HAP-1 (cell line): ENCODE data around the gene TRPM3.

Experiments
- DNase-seq, 2 experiments: peaks; one replicate each; pipeline ENCODE4 v3.0.0-alpha.2; 2016 to 2020; ENCODE audit warnings: low spot score in 2 of 2
- H3K27me3 ChIP-seq: fragments of 250-450 bp; sonication (Bioruptor Pico); 2 replicates; pipeline ENCODE4 v1.5.1; 2020; ENCODE audit warnings: low read depth, mild to moderate bottlenecking, moderate library complexity
- H3K36me3 ChIP-seq: fragments of 250-450 bp; sonication (Bioruptor Pico); replicated peaks from 2 replicates; pipeline ENCODE4 v1.5.1; 2020; ENCODE audit warnings: mild to moderate bottlenecking
- H3K4me1 ChIP-seq: fragments of 250-450 bp; sonication (Bioruptor Pico); 2 replicates; pipeline ENCODE4 v1.5.1; 2020; ENCODE audit warnings: mild to moderate bottlenecking
- H3K4me3 ChIP-seq: fragments of 250-450 bp; sonication (Bioruptor Pico); 2 replicates; pipeline ENCODE4 v1.5.1; 2020; ENCODE audit warnings: mild to moderate bottlenecking, moderate library complexity
- H3K9me3 ChIP-seq: fragments of 250-450 bp; sonication (Bioruptor Pico); 2 replicates; pipeline ENCODE4 v1.5.1; 2020; ENCODE audit warnings: mild to moderate bottlenecking, moderate library complexity
- in situ Hi-C: fragments of 300-500 bp; cut with MboI; formaldehyde crosslinking; loops from 3 replicates; pipeline ENCODE4 v1.14.3; 2020; ENCODE audit warnings: low sequenced_read_pairs, inconsistent platforms, mixed read lengths

The TRPM3 gene

DNA sequence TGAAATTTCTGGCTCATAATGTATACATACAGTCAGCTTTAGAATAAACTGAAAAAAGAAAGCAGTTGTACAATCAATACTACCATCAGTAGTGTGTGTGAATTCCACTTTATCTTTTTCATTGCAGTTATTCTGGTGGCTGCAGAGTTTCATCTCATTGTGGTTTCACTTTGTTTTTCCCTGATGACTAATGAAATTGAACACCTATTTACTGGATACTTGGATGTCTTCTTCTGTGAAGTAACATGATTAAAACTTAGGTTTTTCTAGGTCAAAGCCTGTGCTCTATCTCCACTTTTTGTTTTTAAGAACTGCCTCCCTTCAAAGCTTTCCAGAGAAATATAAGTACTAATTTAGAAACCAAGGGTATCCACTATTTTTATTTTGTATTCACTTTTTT lies 174.3 kb downstream of the TRPM3 start:
- Histone ChIP-seq H3K9me3 (no peaks in the 10 kb centered on the region), H3K27me3 (no peaks in the 10 kb centered on the region), H3K4me3 (no peak overlapping the region), H3K4me1 (no peaks in the 10 kb centered on the region; the same call in none of the 2 replicates), H3K36me3 (no peaks in the 10 kb centered on the region; the same call in 1 of the 2 replicates)
- in situ Hi-C loops: no loop called here
- no peak for DNase-seq

DNA sequence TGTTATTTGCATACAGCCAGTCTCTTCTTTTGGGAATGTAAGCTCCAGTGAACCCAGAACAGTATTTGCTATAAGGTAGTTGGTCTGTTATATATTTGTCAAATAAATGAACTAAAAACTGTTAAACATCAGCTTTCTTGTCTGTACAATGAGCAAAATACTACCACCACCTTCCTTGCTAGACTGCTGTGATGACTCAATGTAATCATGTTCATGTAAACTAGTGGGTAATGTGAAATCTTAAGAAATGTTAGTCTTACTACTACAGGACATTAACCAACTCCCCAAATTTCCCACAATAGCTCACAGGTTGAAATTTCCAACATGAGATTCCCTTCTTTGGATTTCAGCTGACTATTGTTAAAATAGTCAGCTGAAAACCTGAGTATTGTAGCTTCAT lies 176.1 kb downstream of the TRPM3 start:
- no peaks in the 10 kb centered on the region for H3K27me3 ChIP-seq
- no peaks in the 10 kb centered on the region for H3K9me3 ChIP-seq
- in situ Hi-C loops: no loop called here
- no peak for DNase-seq
- peaks cover 7% of the 10 kb centered on the region for H3K4me1 ChIP-seq
- no peak overlapping the region for H3K4me3 ChIP-seq
- no peaks in the 10 kb centered on the region for H3K36me3 ChIP-seq

DNA sequence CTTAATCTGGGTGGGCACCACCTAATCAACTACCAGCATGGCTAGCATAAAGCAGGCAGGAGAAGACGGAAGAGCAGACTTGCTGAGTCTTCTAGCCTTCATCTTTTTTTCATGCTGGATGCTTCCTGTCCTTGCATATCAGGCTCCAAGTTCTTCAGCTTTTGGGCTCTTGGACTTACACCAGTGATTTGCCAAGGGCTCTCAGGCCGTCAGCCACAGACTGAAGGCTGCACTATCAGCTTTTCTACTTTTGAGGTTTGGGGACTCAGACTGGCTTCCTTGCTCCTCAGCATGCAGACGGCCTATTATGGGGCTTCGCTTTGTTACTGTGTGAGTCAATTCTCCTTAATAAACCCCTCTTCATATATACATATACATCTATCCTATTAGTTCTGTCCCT lies 180.2 kb downstream of the TRPM3 start:
- in situ Hi-C loops: no loop called here
- DNase-seq: no peak
- no peaks in the 10 kb centered on the region for H3K27me3 ChIP-seq
- H3K4me1 ChIP-seq: peaks cover 37% of the 10 kb centered on the region
- no peaks in the 10 kb centered on the region for H3K9me3 ChIP-seq
- H3K4me3 ChIP-seq: no peak overlapping the region
- no peaks in the 10 kb centered on the region for H3K36me3 ChIP-seq

DNA sequence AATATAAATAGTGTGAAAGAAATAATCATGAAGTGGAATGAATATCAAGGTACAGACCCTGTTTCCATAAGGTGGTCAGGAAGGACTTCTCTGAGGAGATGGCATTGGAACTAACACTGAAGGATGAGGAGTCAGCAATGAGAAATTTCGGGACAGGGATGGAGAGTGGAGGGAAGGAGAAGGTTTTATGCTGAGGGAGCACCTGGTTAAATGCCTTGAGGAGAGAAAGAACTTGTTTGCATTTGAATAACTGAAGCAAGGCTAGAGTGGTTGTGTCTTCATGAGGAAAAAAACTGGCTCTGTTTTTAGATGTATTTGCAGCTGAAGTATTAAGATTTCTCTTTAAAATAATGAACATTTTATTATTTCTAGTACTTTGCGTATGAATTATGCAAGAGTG lies 180.8 kb downstream of the TRPM3 start:
- peak in 1 of 2 experiments; percentile 44 for DNase-seq
- no peaks in the 10 kb centered on the region for H3K27me3 ChIP-seq
- in situ Hi-C loops: no loop called here
- no peaks in the 10 kb centered on the region for H3K36me3 ChIP-seq
- peaks cover 43% of the 10 kb centered on the region for H3K4me1 ChIP-seq
- H3K9me3 ChIP-seq: no peaks in the 10 kb centered on the region
- no peak overlapping the region for H3K4me3 ChIP-seq

DNA sequence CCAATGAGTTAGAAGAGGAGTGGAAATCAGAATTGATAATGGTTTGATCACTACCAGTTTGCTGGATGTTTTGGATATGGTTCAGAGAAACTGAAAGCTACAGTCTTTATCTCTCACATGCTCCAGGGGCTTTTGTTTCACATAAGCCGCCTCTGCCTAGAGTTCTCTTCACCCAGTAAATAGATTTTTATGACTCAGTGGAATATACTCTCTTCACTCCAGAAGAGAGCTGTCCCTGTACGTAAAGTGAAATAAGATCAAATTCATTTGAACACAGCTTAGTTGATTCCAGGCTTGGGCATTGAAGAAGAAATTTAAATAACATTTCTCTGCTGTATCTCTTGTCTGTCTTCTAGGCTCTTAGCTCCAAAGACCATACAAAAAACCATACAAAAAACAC lies 184.9 kb downstream of the TRPM3 start:
- Histone ChIP-seq H3K9me3 (no peaks in the 10 kb centered on the region), H3K4me3 (no peak overlapping the region), H3K27me3 (no peaks in the 10 kb centered on the region), H3K4me1 (peaks cover 49% of the 10 kb centered on the region), H3K36me3 (no peaks in the 10 kb centered on the region)
- peak; percentile 24 to 73 for DNase-seq
- in situ Hi-C loops: no loop called here

DNA sequence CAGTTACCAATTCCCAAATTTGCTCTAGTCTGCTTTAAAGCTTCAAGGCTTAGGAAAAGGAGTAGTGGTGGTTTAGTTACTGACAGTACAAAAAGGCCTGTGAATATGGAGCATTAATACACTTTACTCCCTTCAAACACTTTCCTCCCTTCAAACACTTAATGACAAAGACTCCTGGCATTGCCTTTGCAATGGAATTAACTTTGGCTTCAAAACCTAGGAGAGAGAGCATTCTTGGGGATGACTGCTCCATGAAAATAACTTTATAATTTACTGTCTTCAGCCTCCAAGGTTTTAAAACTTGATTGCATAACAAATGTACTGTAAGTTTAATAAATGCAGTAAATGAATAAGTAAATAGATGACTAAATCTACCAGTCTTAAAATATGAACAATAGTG lies 185.6 kb downstream of the TRPM3 start:
- in situ Hi-C loops: no loop called here

DNA sequence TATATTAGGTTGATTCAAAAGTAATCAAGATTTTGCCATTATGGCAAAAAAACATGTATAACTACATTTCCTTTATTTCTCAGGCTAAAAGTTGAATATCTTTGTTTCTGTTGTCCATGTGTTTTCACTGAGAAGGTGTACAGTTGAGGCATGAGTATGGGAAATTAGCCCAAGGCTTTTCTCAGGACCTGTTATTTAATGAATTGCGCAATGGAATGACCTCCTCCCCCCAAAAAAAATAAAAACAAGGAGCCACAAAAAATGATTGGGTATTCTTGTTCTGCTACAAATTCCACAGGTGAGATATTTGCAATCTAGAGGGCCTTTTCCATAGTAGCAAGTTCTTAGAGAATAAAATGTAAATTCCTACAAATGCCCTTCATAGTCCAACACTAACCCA lies 186.8 kb downstream of the TRPM3 start:
- in situ Hi-C loops: no loop called here
- Histone ChIP-seq H3K4me3 (no peak overlapping the region), H3K27me3 (no peaks in the 10 kb centered on the region), H3K36me3 (no peaks in the 10 kb centered on the region), H3K4me1 (peaks cover 36% of the 10 kb centered on the region), H3K9me3 (no peaks in the 10 kb centered on the region)
- no peak for DNase-seq

More for the DNA sequence above, 185.6 kb downstream of the TRPM3 start:
- no peaks in the 10 kb centered on the region for H3K27me3 ChIP-seq
- peak in 1 of 2 experiments; percentile 55 for DNase-seq
- no peak overlapping the region for H3K4me3 ChIP-seq
- H3K9me3 ChIP-seq: no peaks in the 10 kb centered on the region
- no peaks in the 10 kb centered on the region for H3K36me3 ChIP-seq
- H3K4me1 ChIP-seq: peaks cover 48% of the 10 kb centered on the region

DNA sequence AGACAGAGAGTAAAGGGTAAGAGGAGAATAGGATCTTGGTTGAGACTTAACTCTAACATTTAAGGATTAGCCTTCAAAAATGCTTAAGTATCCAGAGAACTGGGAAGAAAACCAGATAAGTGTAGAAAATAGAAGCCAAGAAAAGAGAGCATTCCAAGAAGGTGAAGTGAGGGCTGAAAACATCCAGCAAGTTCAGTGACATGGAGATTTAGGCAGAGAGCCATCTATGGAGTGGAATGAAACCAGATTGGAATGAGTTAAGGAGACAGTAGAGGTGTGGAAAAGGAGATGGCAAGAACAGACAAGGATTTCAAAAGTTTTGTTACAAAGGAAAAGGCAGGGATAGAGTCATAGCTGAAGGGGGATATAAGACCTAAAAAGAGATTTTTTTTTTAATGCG lies 188.1 kb downstream of the TRPM3 start:
- in situ Hi-C loops: no loop called here

DNA sequence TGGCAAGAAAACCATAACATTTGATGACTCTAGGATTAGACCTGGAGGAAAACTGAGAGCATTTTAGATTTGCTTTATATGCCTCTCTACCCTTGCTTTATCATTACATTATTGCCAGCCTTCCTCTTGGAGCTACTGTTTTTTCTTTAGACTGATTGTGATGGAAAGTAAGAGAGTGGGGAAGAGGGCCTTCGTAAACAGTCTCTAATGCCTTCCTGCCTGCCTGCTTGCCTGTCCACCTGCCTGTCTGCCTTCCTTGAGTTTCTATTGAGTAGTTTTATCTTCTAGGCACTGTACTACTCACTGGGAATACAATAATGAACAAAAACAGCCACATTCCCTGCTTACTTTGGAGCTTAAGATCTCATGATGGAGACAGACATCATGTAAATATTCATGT lies 189.3 kb downstream of the TRPM3 start:
- Histone ChIP-seq H3K36me3 (no peaks in the 10 kb centered on the region), H3K4me3 (no peak overlapping the region), H3K4me1 (peaks cover 21% of the 10 kb centered on the region), H3K9me3 (no peaks in the 10 kb centered on the region), H3K27me3 (no peaks in the 10 kb centered on the region)
- in situ Hi-C loops: no loop called here
- no peak for DNase-seq

More for the DNA sequence above, 188.1 kb downstream of the TRPM3 start:
- H3K4me1 ChIP-seq: peaks cover 34% of the 10 kb centered on the region
- no peaks in the 10 kb centered on the region for H3K9me3 ChIP-seq
- no peaks in the 10 kb centered on the region for H3K27me3 ChIP-seq
- no peaks in the 10 kb centered on the region for H3K36me3 ChIP-seq
- no peak for DNase-seq
- no peak overlapping the region for H3K4me3 ChIP-seq

DNA sequence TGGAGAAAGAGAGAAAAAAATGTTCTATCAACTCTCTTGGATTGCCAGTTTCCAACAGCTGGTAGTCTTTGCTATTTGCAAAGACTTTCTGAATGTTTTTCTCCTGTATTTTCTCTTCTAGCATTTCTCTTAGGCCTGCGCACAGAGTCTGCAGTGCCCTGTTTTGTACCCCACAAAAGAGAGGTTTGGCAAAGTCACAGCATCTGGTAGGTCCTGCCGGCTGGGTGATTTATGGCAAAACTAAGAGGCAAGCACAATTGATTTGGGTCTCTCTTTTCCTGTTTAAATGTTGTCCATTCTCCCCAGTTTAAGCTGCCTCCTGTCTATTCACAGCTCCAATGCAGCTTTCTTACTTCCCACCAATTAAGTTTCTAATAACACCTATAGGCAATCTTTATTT lies 193.9 kb downstream of the TRPM3 start:
- DNase-seq: no peak
- Histone ChIP-seq H3K27me3 (no peaks in the 10 kb centered on the region; the same call in 1 of the 2 replicates), H3K4me3 (no peak overlapping the region), H3K9me3 (no peaks in the 10 kb centered on the region), H3K4me1 (no peaks in the 10 kb centered on the region; the same call in 1 of the 2 replicates), H3K36me3 (no peaks in the 10 kb centered on the region)
- in situ Hi-C loops: loop anchor here (5.0 to 10.0 kb wide), 2 partner anchors 75 to 327 kb away; no protein-coding TSS in a partner anchor

DNA sequence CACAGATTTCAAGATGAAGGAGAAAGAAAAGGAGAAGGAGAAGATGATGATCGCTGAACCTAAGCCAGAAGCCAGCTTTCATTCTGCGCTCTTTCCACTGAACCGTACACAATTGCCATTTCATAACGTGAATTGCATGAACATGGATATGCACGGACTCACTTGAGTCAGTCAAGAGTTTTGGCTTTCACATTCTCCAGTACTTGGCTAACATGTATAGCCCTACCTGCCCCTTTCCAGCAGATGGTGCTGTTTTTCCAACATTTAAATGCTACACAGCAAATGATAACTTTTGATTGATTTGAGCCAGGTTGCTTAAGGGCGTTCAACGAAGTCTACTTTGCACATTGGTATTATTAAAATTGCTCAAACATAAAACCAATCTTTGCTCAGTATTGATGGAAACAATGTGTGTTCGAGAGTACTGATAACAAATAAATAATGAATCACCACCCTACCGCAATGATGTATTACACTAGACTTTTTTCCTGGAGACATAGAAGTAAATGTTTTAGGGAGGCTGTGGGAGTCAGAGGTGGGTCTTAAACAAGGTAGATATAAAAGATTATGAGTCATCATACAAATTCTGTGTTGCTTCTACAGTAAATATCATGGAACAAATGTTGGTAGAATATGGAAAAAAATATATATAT lies 196.4 kb downstream of the TRPM3 start:
- in situ Hi-C loops: loop anchor here (5.0 to 10.0 kb wide), 2 partner anchors 77 to 330 kb away; no protein-coding TSS in a partner anchor
- H3K36me3 ChIP-seq: no peaks in the 10 kb centered on the region
- DNase-seq: peak; percentile 56 to 81
- H3K9me3 ChIP-seq: no peaks in the 10 kb centered on the region
- H3K4me1 ChIP-seq: no peaks in the 10 kb centered on the region; the same call in 1 of the 2 replicates
- H3K4me3 ChIP-seq: no peak overlapping the region
- no peaks in the 10 kb centered on the region; the same call in 1 of the 2 replicates for H3K27me3 ChIP-seq

DNA sequence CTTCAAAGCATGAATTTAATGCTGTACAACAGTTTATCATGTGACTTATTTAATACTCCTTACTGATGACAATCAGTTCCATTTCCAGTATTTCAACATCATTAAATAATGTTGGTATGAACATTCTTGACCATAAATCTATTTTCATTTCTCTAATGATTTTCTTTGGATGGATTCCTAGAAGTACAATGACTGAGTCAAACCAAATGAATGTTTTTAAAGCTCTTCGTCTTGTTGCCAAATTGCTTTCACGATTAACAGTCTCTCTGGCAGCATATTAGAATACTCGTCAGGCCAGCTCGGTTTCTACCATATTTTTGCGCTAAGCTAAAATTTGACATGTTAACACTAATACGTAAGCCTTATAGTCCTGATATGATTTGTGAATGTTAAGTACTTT lies 197.0 kb downstream of the TRPM3 start:
- no peak for DNase-seq
- in situ Hi-C loops: loop anchor here (10.0 kb wide), 1 partner anchor 330 kb away; no protein-coding TSS in a partner anchor
- Histone ChIP-seq H3K36me3 (no peaks in the 10 kb centered on the region), H3K4me1 (no peaks in the 10 kb centered on the region), H3K9me3 (no peaks in the 10 kb centered on the region), H3K27me3 (no peaks in the 10 kb centered on the region; the same call in 1 of the 2 replicates), H3K4me3 (no peak overlapping the region)

DNA sequence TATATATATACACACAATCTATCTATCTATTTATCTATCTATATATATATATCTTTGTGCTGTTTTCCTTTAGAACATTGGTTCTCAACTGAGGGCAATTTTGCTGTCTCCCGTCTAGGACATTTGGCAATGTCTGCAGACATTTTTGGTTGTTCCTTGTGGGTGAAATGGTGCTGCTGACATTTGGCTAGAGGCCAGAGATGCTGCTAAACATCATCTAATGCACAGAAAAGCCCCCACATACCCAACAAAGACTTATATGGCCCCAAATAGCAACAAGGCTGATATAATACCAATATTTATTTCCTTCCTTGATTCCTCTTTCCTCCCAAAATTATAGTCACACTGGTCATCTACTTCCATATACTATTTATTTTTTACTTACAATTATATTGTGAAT lies 197.5 kb downstream of the TRPM3 start:
- H3K9me3 ChIP-seq: no peaks in the 10 kb centered on the region
- DNase-seq: no peak
- H3K4me3 ChIP-seq: no peak overlapping the region
- no peaks in the 10 kb centered on the region; the same call in 1 of the 2 replicates for H3K27me3 ChIP-seq
- no peaks in the 10 kb centered on the region for H3K36me3 ChIP-seq
- H3K4me1 ChIP-seq: no peaks in the 10 kb centered on the region
- in situ Hi-C loops: loop anchor here (10.0 kb wide), 1 partner anchor 331 kb away; no protein-coding TSS in a partner anchor

DNA sequence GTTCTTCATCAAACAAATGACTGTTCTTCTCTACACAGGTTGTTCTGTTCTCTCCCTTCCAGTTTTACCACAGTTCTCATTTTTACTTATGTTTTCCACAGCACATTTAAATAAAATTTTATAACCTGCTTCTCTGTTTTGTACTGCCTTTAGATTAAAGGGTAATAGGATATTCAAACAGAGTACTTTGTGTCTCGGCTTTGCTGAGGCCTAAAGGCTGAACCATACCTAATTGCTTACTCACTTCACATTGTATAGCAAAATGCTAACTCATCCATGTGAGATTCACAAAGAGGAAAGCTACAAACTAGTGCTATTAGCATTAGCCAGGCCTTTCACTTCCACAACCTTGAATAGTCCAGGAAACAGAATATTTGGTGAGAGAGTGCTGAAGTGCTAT lies 200.3 kb downstream of the TRPM3 start:
- no peaks in the 10 kb centered on the region for H3K9me3 ChIP-seq
- no peaks in the 10 kb centered on the region; the same call in 1 of the 2 replicates for H3K27me3 ChIP-seq
- no peak overlapping the region for H3K4me3 ChIP-seq
- H3K4me1 ChIP-seq: no peaks in the 10 kb centered on the region
- DNase-seq: no peak
- in situ Hi-C loops: loop anchor here (10.0 kb wide), 1 partner anchor 334 kb away; no protein-coding TSS in a partner anchor
- H3K36me3 ChIP-seq: no peaks in the 10 kb centered on the region
